DND-41 (cell line): ENCODE measurements around the gene MYL3.

Experiments used
- ATAC-seq: fragments of 200-7000 bp; cut with Tn5 transposase; 3 replicates; pipeline ENCODE4 v1.9.1; 2021; ENCODE audit warnings: low read depth; ENCODE audit not compliant: insufficient read depth
- DNase-seq: peaks from one replicate; pipeline ENCODE4 v3.0.0-alpha.2; 2020
- H2AFZ ChIP-seq: 2 replicates; pipeline ENCODE4 v1.6.0; 2012; ENCODE audit warnings: low read depth, low read length
- H3K27ac ChIP-seq: 2 replicates; pipeline ENCODE4 v1.5.1; 2012; ENCODE audit warnings: low read length, inconsistent platforms
- H3K27me3 ChIP-seq: fragments of 200-600 bp; sonication (generic); 2 replicates; pipeline ENCODE4 v1.6.0; 2012; ENCODE audit warnings: low read length, mild to moderate bottlenecking, inconsistent platforms; ENCODE audit not compliant: insufficient read depth, poor library complexity
- H3K36me3 ChIP-seq: 2 replicates; pipeline ENCODE4 v1.5.1; 2012; ENCODE audit warnings: low read length, inconsistent platforms; ENCODE audit not compliant: insufficient read depth
- H3K4me1 ChIP-seq: 2 replicates; pipeline ENCODE4 v1.5.1; 2012; ENCODE audit warnings: mild to moderate bottlenecking, low read length; ENCODE audit not compliant: insufficient read depth
- H3K4me2 ChIP-seq: 2 replicates; pipeline ENCODE4 v1.6.0; 2012; ENCODE audit warnings: mild to moderate bottlenecking, moderate library complexity, low read length, inconsistent platforms; ENCODE audit not compliant: insufficient read depth
- H3K4me3 ChIP-seq, 2 experiments: fragments of 200-600 bp in 1 of 2; shearing (Covaris generic) in 1 of 2; 2 replicates each; pipeline ENCODE4 v1.5.1; 2012 to 2016; ENCODE audit warnings: inconsistent platforms in 2 of 2, low read length in 2 of 2, mild to moderate bottlenecking in 2 of 2, low read depth in 1 of 2, moderate library complexity in 1 of 2
- H3K79me2 ChIP-seq: 2 replicates; pipeline ENCODE4 v1.6.0; 2012; ENCODE audit warnings: low read length, inconsistent platforms; ENCODE audit not compliant: insufficient read depth
- H3K9ac ChIP-seq: 2 replicates; pipeline ENCODE4 v1.6.0; 2012; ENCODE audit warnings: low read depth, mild to moderate bottlenecking, inconsistent platforms, low read length, moderate library complexity
- H3K9me3 ChIP-seq: 2 replicates; pipeline ENCODE4 v1.5.1; 2012; ENCODE audit warnings: low read length, moderate library complexity, mild to moderate bottlenecking, inconsistent platforms; ENCODE audit not compliant: insufficient read depth, severe bottlenecking
- H4K20me1 ChIP-seq: 2 replicates; pipeline ENCODE4 v1.6.0; 2012; ENCODE audit warnings: low read length; ENCODE audit not compliant: insufficient read depth
- CTCF ChIP-seq: IDR thresholded peaks from 2 replicates; pipeline ENCODE4 v1.5.1; 2012; ENCODE audit warnings: borderline replicate concordance, low read length, moderate library complexity, mild to moderate bottlenecking; ENCODE audit not compliant: poor library complexity, severe bottlenecking; ENCODE audit errors: extremely low read depth
- EZH2 ChIP-seq: IDR thresholded peaks from 3 replicates; pipeline ENCODE4 v1.6.1; 2012; ENCODE audit warnings: borderline replicate concordance, low read depth, mild to moderate bottlenecking, moderate library complexity, low read length, inconsistent platforms; ENCODE audit not compliant: severe bottlenecking

Gene MYL3

DNA sequence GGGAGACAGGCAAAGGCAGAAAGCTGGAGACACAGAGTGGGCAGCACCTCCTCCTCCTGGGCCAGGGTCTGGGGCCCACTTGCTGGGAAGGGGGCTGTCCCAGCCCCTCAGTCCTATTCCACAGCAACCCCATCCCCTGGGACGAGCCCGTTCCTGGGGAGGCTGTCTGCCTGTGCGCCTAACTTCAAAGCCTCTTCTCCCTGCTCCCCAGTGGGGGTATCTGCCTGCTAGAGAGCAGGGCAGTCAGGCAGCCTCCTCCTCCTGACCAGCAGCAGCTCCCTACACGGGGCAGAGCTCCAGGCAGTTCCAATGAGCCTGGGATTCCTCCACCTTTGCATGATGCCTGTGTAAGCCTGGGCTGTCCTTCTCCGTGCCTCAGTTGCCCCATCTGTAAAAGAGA, 21.2 kb upstream of the MYL3 start:
- Histone ChIP-seq H3K4me1 (no peaks in the 10 kb centered on the region), H2AFZ (no peak overlapping the region), H3K27ac (no peak overlapping the region), H3K9ac (no peak overlapping the region), H3K9me3 (no peaks in the 10 kb centered on the region), H3K36me3 (no peaks in the 10 kb centered on the region), H3K79me2 (no peaks in the 10 kb centered on the region), H4K20me1 (no peaks in the 10 kb centered on the region), H3K4me3 (no peak overlapping the region), H3K4me2 (no peak overlapping the region), H3K27me3 (no peaks in the 10 kb centered on the region)
- TF ChIP-seq CTCF (no peak), EZH2 (no peak)
- ATAC-seq: no peak
- DNase-seq: no peak

DNA sequence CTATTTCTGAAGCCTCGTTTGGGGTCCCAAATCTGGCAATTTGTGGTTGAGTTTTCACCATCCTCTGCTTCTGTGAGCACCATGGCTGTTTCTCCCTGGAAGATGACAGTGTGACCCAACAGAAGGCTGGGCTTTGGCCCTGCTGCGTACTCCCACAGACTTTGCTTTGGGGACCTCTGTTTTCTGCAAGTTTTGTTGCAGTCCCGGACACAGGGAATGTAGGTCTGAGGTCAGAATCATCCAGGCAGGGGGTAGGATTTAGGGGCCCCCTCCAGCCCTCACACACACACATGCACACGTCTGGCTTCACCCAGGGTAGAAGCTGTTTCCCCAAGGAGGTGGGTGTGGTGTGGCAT, 20.6 kb upstream of the MYL3 start:
- Histone ChIP-seq H3K27ac (no peak overlapping the region), H3K9me3 (no peaks in the 10 kb centered on the region), H3K4me2 (no peak overlapping the region), H4K20me1 (no peaks in the 10 kb centered on the region), H2AFZ (no peak overlapping the region), H3K4me1 (no peaks in the 10 kb centered on the region), H3K27me3 (no peaks in the 10 kb centered on the region), H3K36me3 (no peaks in the 10 kb centered on the region), H3K79me2 (no peaks in the 10 kb centered on the region), H3K4me3 (no peak overlapping the region), H3K9ac (no peak overlapping the region)
- no peak for TF ChIP-seq EZH2
- TF ChIP-seq CTCF: no peak
- ATAC-seq (no peak), DNase-seq (no peak)

DNA sequence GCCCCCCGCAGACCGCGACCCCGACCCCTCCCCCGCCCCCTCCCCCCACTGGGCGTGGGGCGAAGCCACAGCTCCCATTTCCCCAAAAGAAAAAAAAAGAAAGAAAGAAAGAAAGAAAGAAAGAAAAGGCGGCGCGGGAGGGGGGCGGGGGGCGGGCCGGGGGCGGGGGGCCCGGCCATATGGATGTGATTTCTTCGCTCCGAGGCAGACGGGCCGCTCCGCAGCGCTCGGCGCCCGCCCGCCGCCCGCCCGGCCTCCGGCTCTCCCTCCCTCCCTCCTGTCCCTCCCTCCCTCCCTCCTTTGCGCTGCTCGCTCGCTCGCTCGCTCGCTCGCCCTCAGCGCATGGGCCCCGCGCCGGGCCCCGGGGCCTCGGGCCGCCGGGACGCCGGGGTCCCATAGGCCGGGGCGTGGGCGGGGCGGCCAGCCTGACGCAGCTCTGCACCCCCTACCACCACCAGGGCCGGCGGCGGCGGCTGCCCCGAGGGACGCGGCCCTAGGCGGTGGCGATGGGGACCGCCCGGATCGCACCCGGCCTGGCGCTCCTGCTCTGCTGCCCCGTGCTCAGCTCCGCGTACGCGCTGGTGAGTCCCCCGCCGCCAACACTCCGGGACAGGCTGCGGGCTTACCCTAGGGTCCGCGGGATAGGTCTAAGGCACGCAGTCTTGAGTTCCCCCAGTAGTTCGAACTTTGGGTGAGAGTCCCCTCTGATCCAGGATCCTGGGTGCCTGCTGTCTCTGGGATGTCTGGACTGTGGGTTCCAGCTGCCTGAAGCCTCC, 20.0 kb upstream of the MYL3 start:
- Histone ChIP-seq H2AFZ (no peak overlapping the region), H3K27me3 (no peaks in the 10 kb centered on the region), H3K36me3 (no peaks in the 10 kb centered on the region), H3K9me3 (no peaks in the 10 kb centered on the region), H3K4me3 (no peak overlapping the region), H3K27ac (no peak overlapping the region), H3K4me1 (no peaks in the 10 kb centered on the region), H3K79me2 (no peaks in the 10 kb centered on the region), H3K4me2 (no peak overlapping the region), H3K9ac (no peak overlapping the region), H4K20me1 (no peaks in the 10 kb centered on the region)
- no peak for TF ChIP-seq CTCF
- TF ChIP-seq EZH2: no peak
- ATAC-seq (no peak), DNase-seq (no peak)
